Measurements from ENCODE around the gene EI24. TPM values are rescaled to one million over a fixed set of nuclear protein-coding genes. Genes with fewer than 3 reads are reported as not detected.

The EI24 gene
- total and polyA plus RNA-seq, 9 of the 15 experiments (the other 6 are each of a cell fraction or from before 2014, with no cell fraction given), result 50.4 to 260 (median 168) TPM

GRCh38 chr11:125554038-125554437 is 15.2 kb upstream of the EI24 start (continued):
- TF ChIP-seq ZNF395 (CRISPR knock-in tag; IDR thresholded peaks at IDR 0.05) (no peak), CC2D1A (IDR thresholded peaks at IDR 0.05) (no peak), CAMTA2 (CRISPR knock-in tag; conservative IDR thresholded peaks at IDR 0.05) (no peak), ZNF766 (CRISPR knock-in tag; conservative IDR thresholded peaks at IDR 0.05) (peak; percentile 56; the same call in 1 of the 2 replicates), HDAC1 (IDR thresholded peaks at IDR 0.05) (no peak; a peak in 1 of 4 replicates), NR4A1 (CRISPR knock-in tag; IDR thresholded peaks at IDR 0.05) (no peak), NR4A1 (tag; IDR thresholded peaks at IDR 0.05) (peak; percentile 76), RBFOX2 (IDR thresholded peaks at IDR 0.05; ENCODE audit: low read depth, low read length) (no peak), E2F6 (IDR thresholded peaks at IDR 0.05; ENCODE audit: borderline replicate concordance in 1 of 2, extremely low read depth in 1 of 2, insufficient read depth in 1 of 2, insufficient read length in 1 of 2, low read depth in 1 of 2, low read length in 1 of 2, poor library complexity in 1 of 2, severe bottlenecking in 1 of 2) (peak; percentile 43 to 76), NCOA6 (IDR thresholded peaks at IDR 0.05) (no peak), CHAMP1 (IDR thresholded peaks at IDR 0.05) (no peak), ZNF24 (IDR thresholded peaks at IDR 0.05) (no peak), ZNF561 (CRISPR knock-in tag; conservative IDR thresholded peaks at IDR 0.05) (no peak), ZNF668 (CRISPR knock-in tag; IDR thresholded peaks at IDR 0.05) (no peak), CREBBP (IDR thresholded peaks at IDR 0.05; ENCODE audit: low read depth, low read length) (no peak), NCOR1 (IDR thresholded peaks at IDR 0.05) (no peak), ZNF263 (CRISPR knock-in tag; IDR thresholded peaks at IDR 0.05; ENCODE audit: borderline replicate concordance) (peak; percentile 92), GTF2F1 (IDR thresholded peaks at IDR 0.05; ENCODE audit: low read depth, low read length) (no peak), MTA2 (IDR thresholded peaks at IDR 0.05; ENCODE audit: low read depth) (0 out of 2 replicates have a peak, but pooled peaks have one; percentile 11), POLR2A (conservative IDR thresholded peaks at IDR 0.05) (no peak), MAFK (IDR thresholded peaks at IDR 0.05; ENCODE audit: low read length) (no peak), JUN (IDR thresholded peaks at IDR 0.05; ENCODE audit: borderline replicate concordance, low read depth, low read length) (peak; percentile 23; the same call in 1 of the 2 replicates), JUN (CRISPR knock-in tag; IDR thresholded peaks at IDR 0.05; ENCODE audit: borderline replicate concordance) (no peak)
